Measurements from ENCODE around the gene FAM135A.
A peak's percentile ranks its signal among the peaks of the same experiment; 100 is the strongest.

Gene FAM135A

GRCh38 chr6:70375882-70376281, 37.4 kb upstream of the FAM135A start:
- TF ChIP-seq, protein P1, sequence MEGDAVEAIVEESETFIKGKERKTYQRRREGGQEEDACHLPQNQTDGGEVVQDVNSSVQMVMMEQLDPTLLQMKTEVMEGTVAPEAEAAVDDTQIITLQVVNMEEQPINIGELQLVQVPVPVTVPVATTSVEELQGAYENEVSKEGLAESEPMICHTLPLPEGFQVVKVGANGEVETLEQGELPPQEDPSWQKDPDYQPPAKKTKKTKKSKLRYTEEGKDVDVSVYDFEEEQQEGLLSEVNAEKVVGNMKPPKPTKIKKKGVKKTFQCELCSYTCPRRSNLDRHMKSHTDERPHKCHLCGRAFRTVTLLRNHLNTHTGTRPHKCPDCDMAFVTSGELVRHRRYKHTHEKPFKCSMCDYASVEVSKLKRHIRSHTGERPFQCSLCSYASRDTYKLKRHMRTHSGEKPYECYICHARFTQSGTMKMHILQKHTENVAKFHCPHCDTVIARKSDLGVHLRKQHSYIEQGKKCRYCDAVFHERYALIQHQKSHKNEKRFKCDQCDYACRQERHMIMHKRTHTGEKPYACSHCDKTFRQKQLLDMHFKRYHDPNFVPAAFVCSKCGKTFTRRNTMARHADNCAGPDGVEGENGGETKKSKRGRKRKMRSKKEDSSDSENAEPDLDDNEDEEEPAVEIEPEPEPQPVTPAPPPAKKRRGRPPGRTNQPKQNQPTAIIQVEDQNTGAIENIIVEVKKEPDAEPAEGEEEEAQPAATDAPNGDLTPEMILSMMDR (conservative IDR thresholded peaks at IDR 0.05; ENCODE audit: low read depth, low read length) = peak; percentile 46
- no peak overlapping the region for H3K4me3 ChIP-seq (ENCODE audit: low read depth, low read length)
- DNase-seq (ENCODE audit: low read depth) = peak; percentile 8

GRCh38 chr6:70376628-70377027, 36.7 kb upstream of the FAM135A start:
- H3K4me3 ChIP-seq (ENCODE audit: low read depth, low read length) = no peak overlapping the region
- TF ChIP-seq, protein P1 (conservative IDR thresholded peaks at IDR 0.05; ENCODE audit: low read depth, low read length) = no peak
- DNase-seq (ENCODE audit: low read depth) = no peak

DNA sequence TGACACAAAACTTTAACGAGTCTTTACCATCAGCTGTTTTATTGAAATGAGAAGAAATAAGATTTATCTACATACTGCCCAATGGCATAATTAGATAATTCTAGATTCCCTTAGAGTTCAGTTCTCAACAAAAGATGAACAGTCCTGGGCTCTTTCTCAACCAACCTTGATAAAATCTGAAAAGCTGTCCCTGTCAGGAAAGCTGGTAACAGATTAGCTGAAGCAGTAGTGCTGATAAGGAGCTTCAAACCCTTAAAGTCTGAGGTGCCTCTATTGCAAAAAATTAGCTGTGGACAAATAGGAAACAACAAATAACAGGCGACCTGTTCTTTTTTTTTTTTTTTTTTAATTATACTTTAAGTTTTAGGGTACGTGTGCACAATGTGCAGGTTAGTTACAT, 35.9 kb upstream of the FAM135A start:
- no peak overlapping the region for H3K4me3 ChIP-seq (ENCODE audit: low read depth, low read length)
- TF ChIP-seq, protein P1 (conservative IDR thresholded peaks at IDR 0.05; ENCODE audit: low read depth, low read length) = no peak
- DNase-seq (ENCODE audit: low read depth) = no peak

GRCh38 chr6:70379473-70380013, 33.8 kb upstream of the FAM135A start:
- TF ChIP-seq, protein P1 (conservative IDR thresholded peaks at IDR 0.05; ENCODE audit: low read depth, low read length) = no peak

DNA sequence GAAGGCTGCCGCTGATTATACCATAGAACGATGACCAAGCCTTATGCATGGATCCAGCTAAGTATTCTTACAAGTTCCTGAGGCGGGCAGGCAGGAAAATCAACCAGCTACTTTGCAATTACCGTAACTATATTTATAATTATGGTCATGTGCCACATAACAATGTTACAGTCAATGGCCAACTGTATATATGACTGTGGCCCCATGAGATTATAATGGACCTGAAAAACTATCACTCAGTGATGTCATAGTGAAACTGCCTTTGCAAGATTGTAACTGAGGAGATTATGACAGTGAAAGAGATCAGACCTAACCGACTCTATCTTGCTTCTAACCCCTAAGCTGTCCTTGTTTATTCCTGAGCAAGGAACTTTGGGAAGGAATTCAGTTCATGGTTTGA, 33.1 kb upstream of the FAM135A start:
- TF ChIP-seq, protein P1 (conservative IDR thresholded peaks at IDR 0.05; ENCODE audit: low read depth, low read length) = no peak
- H3K4me3 ChIP-seq (ENCODE audit: low read depth, low read length) = no peak overlapping the region
- DNase-seq (ENCODE audit: low read depth) = no peak

More at GRCh38 chr6:70379473-70380013, 33.8 kb upstream of the FAM135A start:
- DNase-seq (ENCODE audit: low read depth) = no peak
- H3K4me3 ChIP-seq (ENCODE audit: low read depth, low read length) = no peak overlapping the region

GRCh38 chr6:70380771-70381416, 32.4 kb upstream of the FAM135A start:
- no peak overlapping the region for H3K4me3 ChIP-seq (ENCODE audit: low read depth, low read length)
- TF ChIP-seq, protein P1 (conservative IDR thresholded peaks at IDR 0.05; ENCODE audit: low read depth, low read length) = no peak
- DNase-seq (ENCODE audit: low read depth) = no peak

DNA sequence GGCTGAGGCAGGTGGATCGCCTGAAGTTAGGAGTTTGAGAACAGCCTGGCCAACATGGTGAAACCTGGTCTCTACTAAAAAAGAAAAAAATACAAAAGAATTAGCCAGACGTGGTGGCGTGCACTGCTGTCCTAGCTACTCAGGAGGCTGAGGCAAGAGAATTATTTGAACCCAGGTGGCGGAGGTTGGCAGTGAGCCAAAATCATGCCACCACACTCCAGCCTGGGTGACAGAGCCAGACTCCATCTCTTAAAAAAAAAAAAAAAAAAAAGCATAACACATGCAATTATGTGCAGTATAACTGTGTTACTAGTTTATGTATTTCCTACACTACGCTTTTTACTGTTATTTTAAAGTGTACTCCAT, 31.9 kb upstream of the FAM135A start:
- no peak for DNase-seq (ENCODE audit: low read depth)
- TF ChIP-seq, protein P1 (conservative IDR thresholded peaks at IDR 0.05; ENCODE audit: low read depth, low read length) = no peak
- H3K4me3 ChIP-seq (ENCODE audit: low read depth, low read length) = no peak overlapping the region
